Lung (tissue), 12 donors: ENCODE data around the gene GRAMD1B. TPM values are rescaled to one million over a fixed set of nuclear protein-coding genes. Genes with fewer than 3 reads are reported as not detected.

ENCODE experiments used
- ATAC-seq: fragments of 200-7000 bp; cut with Tn5 transposase; one replicate; pipeline ENCODE4 v1.9.1; 2020; ENCODE audit warnings: moderate number of reproducible peaks; ENCODE audit not compliant: insufficient read depth, low FRiP score
- DNase-seq, 3 donors: peaks; one replicate each; pipeline ENCODE4 v3.0.0-alpha.2; 2013 to 2017
- H3K27ac ChIP-seq, 2 donors: one replicate each; pipeline ENCODE4 v1.5.1; 2013; ENCODE audit warnings: mild to moderate bottlenecking in 2 of 2, moderate library complexity in 2 of 2, control low read depth in 1 of 2, inconsistent platforms in 1 of 2, low read depth in 1 of 2, low read length in 1 of 2
- H3K27me3 ChIP-seq, 3 donors: one replicate each; pipeline ENCODE4 v1.5.1; 2013; ENCODE audit warnings: low read length in 2 of 3; ENCODE audit not compliant: control insufficient read depth in 3 of 3, insufficient read depth in 3 of 3
- H3K36me3 ChIP-seq, 4 donors: one replicate each; pipeline ENCODE4 v1.5.1; 2013; ENCODE audit warnings: low read length in 4 of 4, mild to moderate bottlenecking in 1 of 4, moderate library complexity in 1 of 4; ENCODE audit not compliant: control insufficient read depth in 4 of 4, insufficient read depth in 4 of 4
- H3K4me1 ChIP-seq, 5 donors: one replicate each; pipeline ENCODE4 v1.5.1; 2013; ENCODE audit warnings: low read length in 5 of 5, mild to moderate bottlenecking in 2 of 5, moderate library complexity in 1 of 5; ENCODE audit not compliant: control insufficient read depth in 5 of 5, insufficient read depth in 5 of 5
- H3K4me3 ChIP-seq: one replicate; pipeline ENCODE4 v1.5.1; 2013; ENCODE audit warnings: mild to moderate bottlenecking, control low read depth, moderate library complexity
- H3K9ac ChIP-seq, 2 donors: one replicate each; pipeline ENCODE4 v1.5.1; 2013; ENCODE audit warnings: low read length in 2 of 2, control low read depth in 1 of 2; ENCODE audit not compliant: insufficient read depth in 1 of 2
- H3K9me3 ChIP-seq, 4 donors: one replicate each; pipeline ENCODE4 v1.5.1; 2013; ENCODE audit warnings: low read length in 3 of 4, mild to moderate bottlenecking in 1 of 4, moderate library complexity in 1 of 4; ENCODE audit not compliant: control insufficient read depth in 4 of 4, insufficient read depth in 3 of 4
- WGBS, 2 donors: extraction: QIAGEN DNeasy Blood & Tissue Kit; methylation state at CpG; one replicate each; pipeline ENCODE4 v1.1.7; 2013; 5-methylcytosine and 5-hydroxymethylcytosine counted together
- polyA plus RNA-seq, 2 donors: library from polyadenylated mRNA; stranded (reverse); fragments of 200-250 nt; gene quantifications; one replicate each; pipeline ENCODE4 v1.2.1, GENCODE V29; 2013
- total RNA-seq, 2 donors: library from RNA; depleted of rRNA in 1 of 2; stranded (reverse); fragments of >200 nt in 1 of 2; gene quantifications; one replicate each; pipeline ENCODE4 v1.2.1, GENCODE V29; 2014 to 2021
- TF ChIP-seq, protein P1 (sequence below): IDR thresholded peaks from 2 replicates; pipeline ENCODE4 v1.5.1; 2012; ENCODE audit warnings: mild to moderate bottlenecking; ENCODE audit errors: control extremely low read depth, extremely low read depth
- donor health status: control.
- donor health status: control.
- donor health status: Bipolar disorder and iron deficiency.
- donor health status: healthy.
- donor health status: DM: yes; HTN: yes; CAD: no.

GRAMD1B gene
- total and polyA plus RNA-seq, 4 donors = 1.4 to 6.0 (median 3.3) TPM

- H3K27me3 ChIP-seq = no peaks in the 10 kb centered on the region
- no peaks in the 10 kb centered on the region for H3K36me3 ChIP-seq
- 51 to 64% methylated on average over 4 of the region's 4 CpGs for WGBS, 2 donors
- peaks cover 0 to 3% (median 0%) of the 10 kb centered on the region in 4 donors for H3K9me3 ChIP-seq
- H3K4me1 ChIP-seq = no peaks in the 10 kb centered on the region
- no peak for DNase-seq
- H3K4me3 ChIP-seq = no peak overlapping the region
- ATAC-seq = no peak
- H3K27ac ChIP-seq = no peak overlapping the region
- TF ChIP-seq, protein P1, sequence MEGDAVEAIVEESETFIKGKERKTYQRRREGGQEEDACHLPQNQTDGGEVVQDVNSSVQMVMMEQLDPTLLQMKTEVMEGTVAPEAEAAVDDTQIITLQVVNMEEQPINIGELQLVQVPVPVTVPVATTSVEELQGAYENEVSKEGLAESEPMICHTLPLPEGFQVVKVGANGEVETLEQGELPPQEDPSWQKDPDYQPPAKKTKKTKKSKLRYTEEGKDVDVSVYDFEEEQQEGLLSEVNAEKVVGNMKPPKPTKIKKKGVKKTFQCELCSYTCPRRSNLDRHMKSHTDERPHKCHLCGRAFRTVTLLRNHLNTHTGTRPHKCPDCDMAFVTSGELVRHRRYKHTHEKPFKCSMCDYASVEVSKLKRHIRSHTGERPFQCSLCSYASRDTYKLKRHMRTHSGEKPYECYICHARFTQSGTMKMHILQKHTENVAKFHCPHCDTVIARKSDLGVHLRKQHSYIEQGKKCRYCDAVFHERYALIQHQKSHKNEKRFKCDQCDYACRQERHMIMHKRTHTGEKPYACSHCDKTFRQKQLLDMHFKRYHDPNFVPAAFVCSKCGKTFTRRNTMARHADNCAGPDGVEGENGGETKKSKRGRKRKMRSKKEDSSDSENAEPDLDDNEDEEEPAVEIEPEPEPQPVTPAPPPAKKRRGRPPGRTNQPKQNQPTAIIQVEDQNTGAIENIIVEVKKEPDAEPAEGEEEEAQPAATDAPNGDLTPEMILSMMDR = no peak
- no peak overlapping the region for H3K9ac ChIP-seq
Observed at GRCh38 chr11:123483466-123483865, 53.4 kb downstream of the GRAMD1B start.

GRCh38 chr11:123484448-123484847 is 54.4 kb downstream of the GRAMD1B start:
- ATAC-seq (no peak), DNase-seq (no peak)
- no peaks in the 10 kb centered on the region for H3K36me3 ChIP-seq
- H3K9ac ChIP-seq = no peak overlapping the region
- no peaks in the 10 kb centered on the region for H3K4me1 ChIP-seq
- TF ChIP-seq, protein P1 = no peak
- no peaks in the 10 kb centered on the region for H3K27me3 ChIP-seq
- H3K4me3 ChIP-seq = no peak overlapping the region
- H3K27ac ChIP-seq = no peak overlapping the region
- H3K9me3 ChIP-seq = peaks cover 0 to 3% (median 0%) of the 10 kb centered on the region in 4 donors
- 34 to 67% methylated on average over 8 of the region's 8 CpGs for WGBS, 2 donors

DNA sequence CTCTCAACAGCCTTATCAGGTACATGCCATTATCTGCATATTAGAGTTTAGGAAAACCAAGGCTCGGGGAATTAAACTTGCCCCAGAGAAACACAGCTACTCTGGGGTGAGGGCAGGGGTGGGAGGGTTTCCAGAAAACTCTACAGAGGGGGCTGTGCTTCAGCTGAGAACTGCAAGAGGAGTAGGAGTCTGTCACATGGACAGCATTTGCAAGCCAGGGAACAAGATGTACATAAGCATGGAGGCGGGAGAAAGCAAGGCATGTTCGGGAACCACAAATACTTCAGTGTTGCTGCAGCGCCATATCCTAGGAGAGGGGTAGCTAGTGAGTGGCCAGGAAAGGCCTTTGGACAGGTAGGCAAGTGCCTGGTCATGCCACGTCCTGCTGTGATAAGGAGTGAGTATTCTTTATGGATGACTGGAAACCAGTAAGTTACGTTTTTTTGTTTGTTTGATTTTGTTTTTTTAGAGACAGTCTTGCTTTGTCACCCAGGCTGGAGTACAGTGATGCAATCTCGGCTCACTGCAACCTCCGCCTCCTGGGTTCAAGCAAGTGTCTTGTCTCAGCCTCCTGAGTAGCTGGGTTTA is 57.2 kb downstream of the GRAMD1B start:
- Histone ChIP-seq H3K27ac (no peak overlapping the region), H3K36me3 (no peaks in the 10 kb centered on the region), H3K9ac (no peak overlapping the region), H3K27me3 (no peaks in the 10 kb centered on the region), H3K4me1 (no peaks in the 10 kb centered on the region), H3K4me3 (no peak overlapping the region), H3K9me3 (peaks cover 0 to 3% (median 0%) of the 10 kb centered on the region in 4 donors)
- no peak for ATAC-seq
- TF ChIP-seq, protein P1 = no peak
- WGBS, 2 donors = 74 to 78% methylated on average over 8 of the region's 8 CpGs
- no peak for DNase-seq

GRCh38 chr11:123490527-123490926 is 60.5 kb downstream of the GRAMD1B start:
- no peak overlapping the region for H3K4me3 ChIP-seq
- DNase-seq (no peak), ATAC-seq (no peak)
- no peaks in the 10 kb centered on the region for H3K27me3 ChIP-seq
- H3K36me3 ChIP-seq = no peaks in the 10 kb centered on the region
- peaks cover 0 to 3% (median 0%) of the 10 kb centered on the region in 4 donors for H3K9me3 ChIP-seq
- WGBS, 2 donors = 100% methylated on average over 2 of the region's 2 CpGs
- H3K27ac ChIP-seq = no peak overlapping the region
- H3K9ac ChIP-seq = no peak overlapping the region
- TF ChIP-seq, protein P1 = no peak
- H3K4me1 ChIP-seq = peaks cover 0 to 6% (median 0%) of the 10 kb centered on the region in 5 donors
